Stimulated activated CD8-positive, alpha-beta memory T cell treated with anti-CD3 and anti-CD28 coated beads, Interleukin-12 subunit alpha, Interleukin-12 subunit beta, amount 100 ng/mL, for 4 hours (primary cell): ENCODE measurements around the gene INHBC.
"Not testable (repeated sequence)": the region's sequence is repeated elsewhere in the genome, so short reads cannot be mapped to it uniquely, and the experiment has no call there.

Experiments
- DNase-seq: peaks from one replicate; pipeline ENCODE4 v3.0.0-alpha.2; 2020; ENCODE audit warnings: low read depth

Gene INHBC

GRCh38 chr12:57429473-57430111, 5.0 kb upstream of the INHBC start:
- DNase-seq: no peak

- no peak for DNase-seq
These were observed 4.3 kb upstream of the INHBC start for GRCh38 chr12:57430112-57430930.

- DNase-seq: peak; percentile 92
These were observed 3.5 kb upstream of the INHBC start, which contains the start of gene R3HDM2 for GRCh38 chr12:57430931-57431566. TSS of gene R3HDM2 (minus strand) at chr12:57431043. CDS start at chr12:57310428, 120,615 bp downstream.

- DNase-seq: no peak
These were observed 2.9 kb upstream of the INHBC start for GRCh38 chr12:57431654-57432188.

GRCh38 chr12:57433370-57433769, 1.2 kb upstream of the INHBC start:
- DNase-seq: no peak

- DNase-seq: no peak
These were observed 709 bp downstream of the INHBC start for GRCh38 chr12:57435293-57435692.

- DNase-seq: no peak
These were observed 3.8 kb downstream of the INHBC start for GRCh38 chr12:57438400-57438799.

GRCh38 chr12:57439762-57440266, 5.2 kb downstream of the INHBC start:
- DNase-seq: no peak

GRCh38 chr12:57441393-57441792, 6.8 kb downstream of the INHBC start:
- DNase-seq: not testable (repeated sequence)

- DNase-seq: no peak
These were observed 7.4 kb downstream of the INHBC start for GRCh38 chr12:57441846-57442427.

- DNase-seq: not testable (repeated sequence)
These were observed 9.8 kb downstream of the INHBC start for GRCh38 chr12:57444337-57444736.

GRCh38 chr12:57444744-57445143, 10.2 kb downstream of the INHBC start:
- DNase-seq: no peak

GRCh38 chr12:57446292-57446960, 11.8 kb downstream of the INHBC start:
- DNase-seq: no peak

- no peak for DNase-seq
These were observed 14.1 kb downstream of the INHBC start for GRCh38 chr12:57448669-57449068.

- no peak for DNase-seq
These were observed 14.8 kb downstream of the INHBC start for GRCh38 chr12:57449375-57449774.

GRCh38 chr12:57450057-57450456, 15.5 kb downstream of the INHBC start:
- no peak for DNase-seq

GRCh38 chr12:57451233-57451778, 16.7 kb downstream of the INHBC start:
- DNase-seq: no peak

- no peak for DNase-seq
These were observed 17.8 kb downstream of the INHBC start for GRCh38 chr12:57452181-57452936.

- no peak for DNase-seq
These were observed 18.4 kb downstream of the INHBC start for GRCh38 chr12:57452937-57453509.

- DNase-seq: no peak
These were observed 19.6 kb downstream of the INHBC start for GRCh38 chr12:57454213-57454565.
